Endothelial cell of umbilical vein (primary cell): ENCODE data around the gene NDUFS4. TPM values are rescaled to one million over a fixed set of nuclear protein-coding genes. Genes with fewer than 3 reads are reported as not detected.

Experiments used
- BruUV-seq: library from RNA; stranded (reverse); fragments of 400-500 nt; replicated peaks from 2 replicates; lab custom pipeline; 2021; lab: Mats Ljungman, UMichigan
- CTCF ChIA-PET: fragments of 300-600, 350-600 bp; sonication (Branson Sonifier 250); formaldehyde crosslinking; loops from one replicate; lab custom pipeline; 2021; ENCODE audit warnings: antibody characterized with exemption, inconsistent platforms; lab: Charles Lee
- POLR2A ChIA-PET: fragments of 300-600, 350-600 bp; sonication (Branson Sonifier 250); formaldehyde crosslinking; loops from one replicate; lab custom pipeline; 2021; ENCODE audit warnings: antibody characterized with exemption, inconsistent platforms; lab: Charles Lee
- DNase-seq: peaks from one replicate; pipeline ENCODE4 v3.0.0-alpha.2; 2011; ENCODE audit warnings: low read depth, low spot score
- FAIRE-seq: peaks from 2 replicates; lab custom pipeline; 2011; peaks lifted over from hg19 to GRCh38; lab: Jason Lieb, UNC
- H2AFZ ChIP-seq: 2 replicates; pipeline ENCODE4 v1.6.0; 2012; ENCODE audit warnings: low read depth, low read length, control low read depth, inconsistent platforms
- H3K27ac ChIP-seq: 2 replicates; pipeline ENCODE4 v1.5.1; 2011; ENCODE audit warnings: low read depth, mild to moderate bottlenecking, control low read depth, low read length, moderate library complexity; ENCODE audit not compliant: insufficient read depth
- H3K27me3 ChIP-seq, 2 experiments: 2 replicates each; pipeline versions ENCODE4 v1.6.0 to v1.6.1; 2011; ENCODE audit warnings: low read length in 2 of 2, mixed read lengths in 1 of 2; ENCODE audit not compliant: control insufficient read depth in 2 of 2, insufficient read depth in 2 of 2
- H3K36me3 ChIP-seq, 2 experiments: 2 replicates in 1 of 2; 3 replicates in 1 of 2; pipeline ENCODE4 v1.5.1; 2011; ENCODE audit warnings: low read length in 2 of 2, mild to moderate bottlenecking in 1 of 2, moderate library complexity in 1 of 2; ENCODE audit not compliant: control insufficient read depth in 2 of 2, insufficient read depth in 2 of 2; ENCODE audit errors: extremely low read depth in 1 of 2
- H3K4me1 ChIP-seq: 3 replicates; pipeline ENCODE4 v1.5.1; 2011; ENCODE audit warnings: mild to moderate bottlenecking, low read length; ENCODE audit not compliant: control insufficient read depth, insufficient read depth; ENCODE audit errors: extremely low read depth
- H3K4me2 ChIP-seq: 2 replicates; pipeline ENCODE4 v1.6.1; 2011; ENCODE audit warnings: low read length, control low read depth, mixed read lengths; ENCODE audit not compliant: insufficient read depth
- H3K4me3 ChIP-seq, 3 experiments: fragments of 200-600 bp in 1 of 3; sonication (generic), shearing (Covaris generic) in 1 of 3; replicated peaks in 1 of 3; 2 replicates each; pipeline ENCODE4 v1.5.1; 2011 to 2016; ENCODE audit warnings: control low read depth in 3 of 3, low read length in 3 of 3, mild to moderate bottlenecking in 2 of 3, inconsistent platforms in 1 of 3, low read depth in 1 of 3, moderate library complexity in 1 of 3; ENCODE audit not compliant: insufficient read depth in 1 of 3
- H3K79me2 ChIP-seq: 2 replicates; pipeline ENCODE4 v1.6.0; 2012; ENCODE audit warnings: low read length, inconsistent platforms; ENCODE audit not compliant: control insufficient read depth, insufficient read depth
- H3K9ac ChIP-seq: replicated peaks from 2 replicates; pipeline ENCODE3; 2011; ENCODE audit warnings: low read length, control low read depth; ENCODE audit not compliant: insufficient read depth; ENCODE audit errors: extremely low read depth
- H3K9me1 ChIP-seq: replicated peaks from 3 replicates; pipeline ENCODE4 v1.6.0; 2011; ENCODE audit warnings: mild to moderate bottlenecking, low read length; ENCODE audit not compliant: control insufficient read depth, insufficient read depth; ENCODE audit errors: extremely low read depth
- H3K9me3 ChIP-seq: replicated peaks from 2 replicates; pipeline ENCODE4 v1.5.1; 2012; ENCODE audit warnings: low read length, inconsistent platforms; ENCODE audit not compliant: control insufficient read depth, insufficient read depth
- H4K20me1 ChIP-seq: replicated peaks from 2 replicates; pipeline ENCODE3; 2011; ENCODE audit warnings: mild to moderate bottlenecking, low read length; ENCODE audit not compliant: control insufficient read depth, insufficient read depth; ENCODE audit errors: extremely low read depth
- EZH2 ChIP-seq: IDR thresholded peaks from 2 replicates; pipeline ENCODE4 v1.6.1; 2012; ENCODE audit warnings: borderline replicate concordance, low read depth, mild to moderate bottlenecking, moderate library complexity, low read length, inconsistent platforms; ENCODE audit not compliant: severe bottlenecking
- FOS ChIP-seq: IDR thresholded peaks from 2 replicates; pipeline ENCODE4 v1.6.1; 2011; ENCODE audit warnings: mild to moderate bottlenecking, low read length, moderate library complexity, borderline replicate concordance; ENCODE audit not compliant: insufficient read depth
- GATA2 ChIP-seq: IDR thresholded peaks from 2 replicates; pipeline ENCODE4 v1.7.0; 2011; ENCODE audit warnings: low read depth, mild to moderate bottlenecking, moderate library complexity, mixed read lengths, low read length; ENCODE audit not compliant: insufficient read length, insufficient read depth
- JUN ChIP-seq: IDR thresholded peaks from 2 replicates; pipeline ENCODE4 v1.6.1; 2011; ENCODE audit warnings: borderline replicate concordance, low read depth; ENCODE audit not compliant: insufficient read length, insufficient read depth
- MYC ChIP-seq: IDR thresholded peaks from one replicate; pipeline ENCODE4 v1.6.1; 2011; ENCODE audit warnings: mild to moderate bottlenecking, low read depth, low read length
- POLR2A ChIP-seq: IDR thresholded peaks from 2 replicates; pipeline ENCODE4 v1.6.1; 2012; ENCODE audit warnings: low read depth, mild to moderate bottlenecking, control low read depth, low read length
- POLR2AphosphoS5 ChIP-seq: IDR thresholded peaks from 2 replicates; pipeline ENCODE4 v1.6.1; 2012; ENCODE audit warnings: low read depth, mild to moderate bottlenecking, control low read depth, low read length, moderate library complexity; ENCODE audit not compliant: insufficient read depth
- dilution Hi-C: fragments of 300-500 bp; cut with MboI; formaldehyde crosslinking; loops from one replicate; pipeline ENCODE4 v1.15.0; 2019; ENCODE audit warnings: low sequenced_read_pairs; ENCODE audit not compliant: extremely low pct_ligation_motif_present
- intact Hi-C: fragments of 100-400 bp; cut with micrococcal nuclease; formaldehyde crosslinking; loops from one replicate; pipeline ENCODE4 v1.10.0; 2022
- polyA plus RNA-seq, 4 experiments: library from polyadenylated mRNA; depleted of rRNA in 3 of 4; stranded (reverse) in 3 of 4; unstranded in 1 of 4; fragments of >200 nt; gene quantifications; 2 replicates each; pipeline versions ENCODE4 v1.2.1 to v1.2.3, GENCODE V29; 2011 to 2012; ENCODE audit warnings: missing spikeins in 1 of 4
- total RNA-seq: library from RNA; stranded (reverse); gene quantifications from 2 replicates; pipeline ENCODE4 v1.2.3, GENCODE V29; 2021
- TF ChIP-seq, protein P1 (sequence below): IDR thresholded peaks from 2 replicates; pipeline ENCODE4 v1.6.1; 2011; ENCODE audit not compliant: insufficient read depth, insufficient read length
- TF ChIP-seq, protein P2 (sequence below), 2 donors: IDR thresholded peaks; 1 replicate in 1 of 2; 2 replicates in 1 of 2; pipeline ENCODE4 v1.5.1; 2011; ENCODE audit warnings: low read length in 2 of 2, mild to moderate bottlenecking in 2 of 2, moderate library complexity in 2 of 2, control low read depth in 1 of 2, inconsistent platforms in 1 of 2, low read depth in 1 of 2; ENCODE audit not compliant: insufficient read depth in 1 of 2; ENCODE audit errors: extremely low read depth in 1 of 2

The NDUFS4 gene
- total and polyA plus RNA-seq, 2 donors (not counting 3 experiments of a cell fraction or from before 2014, with no cell fraction given) = 70.4 to 76.2 TPM

DNA sequence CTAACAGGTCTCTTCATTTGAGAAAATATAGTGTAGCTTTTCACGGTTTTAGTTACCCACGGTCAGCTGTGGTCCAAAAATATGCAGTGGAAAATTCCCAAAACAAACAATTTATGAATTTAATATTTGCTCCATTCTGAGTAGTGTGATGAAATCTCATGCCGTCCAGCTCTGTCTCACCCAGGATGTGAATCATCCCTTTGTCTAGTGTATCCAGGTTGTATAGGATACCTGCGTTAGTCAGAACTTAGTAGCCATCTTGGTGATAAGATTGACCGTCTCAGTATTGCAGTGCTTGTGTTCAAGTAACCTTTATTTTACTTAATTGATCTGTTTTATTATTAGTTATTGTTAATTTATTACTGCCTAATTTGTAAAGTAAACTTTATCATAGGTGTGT lies 41.1 kb downstream of the NDUFS4 start:
- Histone ChIP-seq H3K9ac (no peak overlapping the region), H3K4me3 (no peak overlapping the region), H3K36me3 (no peaks in the 10 kb centered on the region), H3K4me2 (no peak overlapping the region), H3K4me1 (no peaks in the 10 kb centered on the region), H3K79me2 (peaks cover 8% of the 10 kb centered on the region), H3K27ac (no peak overlapping the region), H2AFZ (no peak overlapping the region), H4K20me1 (peaks cover 2% of the 10 kb centered on the region), H3K9me3 (no peaks in the 10 kb centered on the region), H3K27me3 (no peaks in the 10 kb centered on the region), H3K9me1 (no peaks in the 10 kb centered on the region)
- FAIRE-seq = no peak
- CTCF ChIA-PET = no interaction called here
- TF ChIP-seq JUN (no peak), MYC (no peak), GATA2 (no peak), EZH2 (no peak), FOS (no peak), POLR2AphosphoS5 (no peak), POLR2A (no peak)
- TF ChIP-seq, protein P1, sequence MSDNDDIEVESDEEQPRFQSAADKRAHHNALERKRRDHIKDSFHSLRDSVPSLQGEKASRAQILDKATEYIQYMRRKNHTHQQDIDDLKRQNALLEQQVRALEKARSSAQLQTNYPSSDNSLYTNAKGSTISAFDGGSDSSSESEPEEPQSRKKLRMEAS = no peak
- TF ChIP-seq, protein P2, sequence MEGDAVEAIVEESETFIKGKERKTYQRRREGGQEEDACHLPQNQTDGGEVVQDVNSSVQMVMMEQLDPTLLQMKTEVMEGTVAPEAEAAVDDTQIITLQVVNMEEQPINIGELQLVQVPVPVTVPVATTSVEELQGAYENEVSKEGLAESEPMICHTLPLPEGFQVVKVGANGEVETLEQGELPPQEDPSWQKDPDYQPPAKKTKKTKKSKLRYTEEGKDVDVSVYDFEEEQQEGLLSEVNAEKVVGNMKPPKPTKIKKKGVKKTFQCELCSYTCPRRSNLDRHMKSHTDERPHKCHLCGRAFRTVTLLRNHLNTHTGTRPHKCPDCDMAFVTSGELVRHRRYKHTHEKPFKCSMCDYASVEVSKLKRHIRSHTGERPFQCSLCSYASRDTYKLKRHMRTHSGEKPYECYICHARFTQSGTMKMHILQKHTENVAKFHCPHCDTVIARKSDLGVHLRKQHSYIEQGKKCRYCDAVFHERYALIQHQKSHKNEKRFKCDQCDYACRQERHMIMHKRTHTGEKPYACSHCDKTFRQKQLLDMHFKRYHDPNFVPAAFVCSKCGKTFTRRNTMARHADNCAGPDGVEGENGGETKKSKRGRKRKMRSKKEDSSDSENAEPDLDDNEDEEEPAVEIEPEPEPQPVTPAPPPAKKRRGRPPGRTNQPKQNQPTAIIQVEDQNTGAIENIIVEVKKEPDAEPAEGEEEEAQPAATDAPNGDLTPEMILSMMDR (IDR thresholded peaks at IDR 0.05; ENCODE audit: extremely low read depth in 1 of 2, insufficient read depth in 1 of 2, low read depth in 1 of 2, low read length in 2 of 2) = no peak
- no TSS peak for BruUV-seq
- POLR2A ChIA-PET = no interaction called here
- intact Hi-C loops = no loop called here
- no peak for DNase-seq
- dilution Hi-C loops = no loop called here
